Stimulated activated CD8-positive, alpha-beta memory T cell treated with anti-CD3 and anti-CD28 coated beads, Interleukin-15, amount 100 ng/mL, for 1 hour (primary cell): ENCODE data around the gene PROZ.
"Not testable (repeated sequence)": the region's sequence is repeated elsewhere in the genome, so short reads cannot be mapped to it uniquely, and the experiment has no call there.

Experiments
- DNase-seq: peaks from one replicate; pipeline ENCODE4 v3.0.0-alpha.2; 2020; ENCODE audit warnings: low read depth

The PROZ gene

GRCh38 chr13:113157929-113158747 lies at the start of gene PROZ:
Gene PROZ, plus strand, starts transcription at chr13:113158648. Its CDS starts 13 bp downstream, at chr13:113158661.
- no peak for DNase-seq

- DNase-seq: no peak
Measured at GRCh38 chr13:113109151-113110047, 49.0 kb upstream of the PROZ start.

- no peak for DNase-seq
Measured at GRCh38 chr13:113110048-113110851, 48.2 kb upstream of the PROZ start.

- DNase-seq: no peak
Measured at GRCh38 chr13:113110852-113111315, 47.6 kb upstream of the PROZ start.

- DNase-seq: not testable (repeated sequence)
Measured at GRCh38 chr13:113111821-113112220, 46.6 kb upstream of the PROZ start.

- DNase-seq: not testable (repeated sequence)
Measured at GRCh38 chr13:113112475-113112874, 46.0 kb upstream of the PROZ start.

- DNase-seq: no peak
Measured at GRCh38 chr13:113112893-113113845, 45.3 kb upstream of the PROZ start.

- no peak for DNase-seq
Measured at GRCh38 chr13:113113846-113114271, 44.6 kb upstream of the PROZ start.

GRCh38 chr13:113114511-113115362 lies 43.7 kb upstream of the PROZ start:
- no peak for DNase-seq

GRCh38 chr13:113115363-113116205 lies 42.9 kb upstream of the PROZ start:
- DNase-seq: no peak

GRCh38 chr13:113116206-113116800 lies 42.1 kb upstream of the PROZ start:
- no peak for DNase-seq

- DNase-seq: no peak
Measured at GRCh38 chr13:113116871-113117271, 41.6 kb upstream of the PROZ start.

GRCh38 chr13:113117335-113117872 lies 41.0 kb upstream of the PROZ start:
- DNase-seq: no peak

- no peak for DNase-seq
Measured at GRCh38 chr13:113117911-113118260, 40.6 kb upstream of the PROZ start.

- no peak for DNase-seq
Measured at GRCh38 chr13:113118261-113119021, 40.0 kb upstream of the PROZ start.

- DNase-seq: no peak
Measured at GRCh38 chr13:113119166-113119821, 39.2 kb upstream of the PROZ start.

GRCh38 chr13:113119822-113120189 lies 38.6 kb upstream of the PROZ start:
- no peak for DNase-seq
